K562 (cell line): ENCODE data around the gene HAT1. TPM values are rescaled to one million over a fixed set of nuclear protein-coding genes. Genes with fewer than 3 reads are reported as not detected.

Experiments used
- EZH2 ChIP-seq: IDR thresholded peaks from 2 replicates; pipeline ENCODE4 v1.6.1; 2012; ENCODE audit warnings: low read depth, mild to moderate bottlenecking, inconsistent platforms, low read length, borderline replicate concordance
- GTF2A2 ChIP-seq: IDR thresholded peaks from 2 replicates; pipeline ENCODE4 v1.6.1; 2016; ENCODE audit warnings: mild to moderate bottlenecking, missing genetic modification characterization, missing compliant biosample characterization
- HNRNPK ChIP-seq: fragments of 200-400 bp; formaldehyde crosslinking; IDR thresholded peaks from one replicate; pipeline ENCODE4 v1.6.1; 2018; ENCODE audit warnings: mild to moderate bottlenecking, low read depth, low read length; ENCODE audit not compliant: poor library complexity, severe bottlenecking
- NKRF ChIP-seq: fragments of 450-650 bp; IDR thresholded peaks from 2 replicates; pipeline ENCODE4 v1.6.1; 2016; ENCODE audit warnings: borderline replicate concordance
- U2AF2 ChIP-seq: fragments of 200-400 bp; formaldehyde crosslinking; optimal IDR thresholded peaks from 2 replicates; pipeline ENCODE3; 2017; ENCODE audit warnings: low read depth, mild to moderate bottlenecking, low read length
- ZNF436 ChIP-seq: fragments of 250-450, 450-650 bp; sonication (Bioruptor Pico); formaldehyde crosslinking; IDR thresholded peaks from 2 replicates; pipeline ENCODE4 v1.7.0; 2020; ENCODE audit warnings: mild to moderate bottlenecking
- ZNF449 ChIP-seq: fragments of 250-450 bp; sonication (Bioruptor Pico); IDR thresholded peaks from 2 replicates; pipeline ENCODE4 v1.8.0; 2022; ENCODE audit warnings: moderate library complexity, mild to moderate bottlenecking, inconsistent platforms
- ZNF586 ChIP-seq: fragments of 450-650 bp; formaldehyde crosslinking; conservative IDR thresholded peaks from 2 replicates; pipeline ENCODE4 v1.4.0; 2020; ENCODE audit warnings: mild to moderate bottlenecking, moderate library complexity
- polyA plus RNA-seq, 8 experiments: library from polyadenylated mRNA; depleted of rRNA in 4 of 8; stranded (reverse) in 5 of 8; unstranded in 3 of 8; fragments of >200 nt; fragmentation: Nextera tagmentation in 2 of 8; fragmentation: Illumina TruSeq in 1 of 8; extraction: Ambion mirVana in 2 of 8; extraction: Trizol in 1 of 8; gene quantifications; 2 replicates each; pipeline versions ENCODE4 v1.2.1 to v1.2.3, GENCODE V29; 2011 to 2014; ENCODE audit warnings: inconsistent platforms in 1 of 8, missing spikeins in 1 of 8
- total RNA-seq, 7 experiments: library from RNA; depleted of rRNA in 6 of 7; stranded (reverse); fragments of >200 nt in 6 of 7; fragmentation: Illumina TruSeq in 2 of 7; extraction: Trizol in 2 of 7; gene quantifications; 2 replicates each; pipeline versions ENCODE4 v1.2.1 to v1.2.3, GENCODE V29; 2011 to 2021; ENCODE audit warnings: low replicate concordance in 1 of 7
- TF ChIP-seq, protein P1 (sequence below), 3 experiments: fragments of 200-800 bp in 1 of 3; fragments of 250-450 bp in 1 of 3; fragments of 450-650 bp in 1 of 3; sonication (Bioruptor Pico) in 1 of 3; sonication (Bioruptor generic) in 1 of 3; formaldehyde crosslinking in 1 of 3; IDR thresholded peaks; 2 replicates each; pipeline versions ENCODE4 v1.6.1 to v1.8.0; 2016 to 2022; ENCODE audit warnings: mild to moderate bottlenecking in 2 of 3, missing genetic modification characterization in 2 of 3, missing compliant biosample characterization in 1 of 3, moderate library complexity in 1 of 3
- TF ChIP-seq, protein P2 (sequence below): sonication (generic); formaldehyde crosslinking; IDR thresholded peaks from 2 replicates; pipeline ENCODE4 v1.9.0; 2022; ENCODE audit warnings: mild to moderate bottlenecking, missing genetic modification reagents
- TF ChIP-seq, protein P3 (sequence below), 2 experiments: fragments of 450-650 bp in 1 of 2; sonication (generic) in 1 of 2; formaldehyde crosslinking in 1 of 2; IDR thresholded peaks in 1 of 2; conservative IDR thresholded peaks in 1 of 2; 2 replicates each; pipeline versions ENCODE4 v1.6.1 to v1.8.1; 2016 to 2023; ENCODE audit warnings: mild to moderate bottlenecking in 2 of 2, moderate library complexity in 2 of 2, inconsistent platforms in 1 of 2, missing genetic modification reagents in 1 of 2

The HAT1 gene
- total and polyA plus RNA-seq, 9 of the 15 experiments (the other 6 are each of a cell fraction or from before 2014, with no cell fraction given) = 125 to 384 (median 244) TPM

DNA sequence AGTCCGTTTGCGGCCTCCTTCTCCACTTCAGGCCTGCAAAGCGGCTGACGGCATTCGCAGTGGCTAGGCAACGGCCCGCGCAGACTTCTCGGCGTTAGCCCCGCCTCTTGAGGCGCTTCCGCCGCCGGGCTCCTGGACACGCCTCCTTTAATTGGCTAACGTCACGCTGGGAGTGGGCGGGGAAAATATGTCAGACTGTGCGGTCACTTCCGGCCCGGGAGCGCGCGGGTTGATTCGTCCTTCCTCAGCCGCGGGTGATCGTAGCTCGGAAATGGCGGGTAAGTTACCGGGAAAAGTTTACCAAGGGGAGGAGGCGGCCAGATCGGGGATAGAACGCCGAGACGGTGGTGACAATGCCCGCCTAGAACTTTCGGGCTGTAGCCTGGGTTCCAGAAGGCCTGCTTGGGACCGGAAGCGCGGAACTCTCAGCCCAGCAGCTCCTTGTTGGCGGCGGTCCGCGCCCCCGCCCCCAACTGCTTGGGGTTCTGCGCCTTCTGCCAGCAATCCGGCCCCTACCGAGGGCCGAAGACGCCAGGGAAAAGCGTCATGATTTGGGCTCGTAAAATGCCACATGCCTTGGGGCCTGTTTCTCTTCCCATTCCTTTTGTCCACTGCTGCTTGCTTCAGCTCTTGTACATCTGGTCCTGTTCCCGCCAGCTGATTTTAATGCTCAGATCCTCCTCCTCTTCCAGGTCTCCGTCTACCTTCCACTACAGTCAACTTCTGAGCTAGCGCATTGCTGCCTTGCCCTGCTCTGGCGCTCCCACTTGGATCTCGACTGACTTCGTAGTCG is at the start of gene HAT1 (continued):
- TF ChIP-seq, protein P1, sequence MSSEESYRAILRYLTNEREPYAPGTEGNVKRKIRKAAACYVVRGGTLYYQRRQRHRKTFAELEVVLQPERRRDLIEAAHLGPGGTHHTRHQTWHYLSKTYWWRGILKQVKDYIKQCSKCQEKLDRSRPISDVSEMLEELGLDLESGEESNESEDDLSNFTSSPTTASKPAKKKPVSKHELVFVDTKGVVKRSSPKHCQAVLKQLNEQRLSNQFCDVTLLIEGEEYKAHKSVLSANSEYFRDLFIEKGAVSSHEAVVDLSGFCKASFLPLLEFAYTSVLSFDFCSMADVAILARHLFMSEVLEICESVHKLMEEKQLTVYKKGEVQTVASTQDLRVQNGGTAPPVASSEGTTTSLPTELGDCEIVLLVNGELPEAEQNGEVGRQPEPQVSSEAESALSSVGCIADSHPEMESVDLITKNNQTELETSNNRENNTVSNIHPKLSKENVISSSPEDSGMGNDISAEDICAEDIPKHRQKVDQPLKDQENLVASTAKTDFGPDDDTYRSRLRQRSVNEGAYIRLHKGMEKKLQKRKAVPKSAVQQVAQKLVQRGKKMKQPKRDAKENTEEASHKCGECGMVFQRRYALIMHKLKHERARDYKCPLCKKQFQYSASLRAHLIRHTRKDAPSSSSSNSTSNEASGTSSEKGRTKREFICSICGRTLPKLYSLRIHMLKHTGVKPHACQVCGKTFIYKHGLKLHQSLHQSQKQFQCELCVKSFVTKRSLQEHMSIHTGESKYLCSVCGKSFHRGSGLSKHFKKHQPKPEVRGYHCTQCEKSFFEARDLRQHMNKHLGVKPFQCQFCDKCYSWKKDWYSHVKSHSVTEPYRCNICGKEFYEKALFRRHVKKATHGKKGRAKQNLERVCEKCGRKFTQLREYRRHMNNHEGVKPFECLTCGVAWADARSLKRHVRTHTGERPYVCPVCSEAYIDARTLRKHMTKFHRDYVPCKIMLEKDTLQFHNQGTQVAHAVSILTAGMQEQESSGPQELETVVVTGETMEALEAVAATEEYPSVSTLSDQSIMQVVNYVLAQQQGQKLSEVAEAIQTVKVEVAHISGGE (CRISPR knock-in tag; IDR thresholded peaks at IDR 0.05) = no peak; a peak in 2 of 6 replicates
- no peak for TF ChIP-seq EZH2
- no peak for TF ChIP-seq GTF2A2 (tag)
- TF ChIP-seq U2AF2 = no peak
- TF ChIP-seq ZNF586 (CRISPR knock-in tag) = no peak
- TF ChIP-seq HNRNPK = no peak
- no peak for TF ChIP-seq ZNF449 (CRISPR knock-in tag)
- no peak for TF ChIP-seq ZNF436 (CRISPR knock-in tag)
- TF ChIP-seq, protein P2, sequence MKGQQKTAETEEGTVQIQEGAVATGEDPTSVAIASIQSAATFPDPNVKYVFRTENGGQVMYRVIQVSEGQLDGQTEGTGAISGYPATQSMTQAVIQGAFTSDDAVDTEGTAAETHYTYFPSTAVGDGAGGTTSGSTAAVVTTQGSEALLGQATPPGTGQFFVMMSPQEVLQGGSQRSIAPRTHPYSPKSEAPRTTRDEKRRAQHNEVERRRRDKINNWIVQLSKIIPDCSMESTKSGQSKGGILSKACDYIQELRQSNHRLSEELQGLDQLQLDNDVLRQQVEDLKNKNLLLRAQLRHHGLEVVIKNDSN (CRISPR knock-in tag) = no peak
- TF ChIP-seq, protein P3, sequence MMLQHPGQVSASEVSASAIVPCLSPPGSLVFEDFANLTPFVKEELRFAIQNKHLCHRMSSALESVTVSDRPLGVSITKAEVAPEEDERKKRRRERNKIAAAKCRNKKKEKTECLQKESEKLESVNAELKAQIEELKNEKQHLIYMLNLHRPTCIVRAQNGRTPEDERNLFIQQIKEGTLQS (IDR thresholded peaks at IDR 0.05) = peak; percentile 66
- TF ChIP-seq, protein P3 (CRISPR knock-in tag; conservative IDR thresholded peaks at IDR 0.05) = no peak; the same call in 1 of the 2 replicates
- TF ChIP-seq NKRF = peak; percentile 95; the same call in 1 of the 2 replicates
